GM12865 (cell line): ENCODE results near the gene ZNF155.

Source experiments
- DNase-seq: peaks from one replicate; pipeline ENCODE4 v3.0.0; 2010; ENCODE audit warnings: low read depth
- H3K4me3 ChIP-seq: 2 replicates; pipeline ENCODE4 v1.5.1; 2011; ENCODE audit warnings: mild to moderate bottlenecking, low read depth, low read length, control low read depth
- CTCF ChIP-seq: IDR thresholded peaks from 2 replicates; pipeline ENCODE4 v1.5.1; 2011; ENCODE audit warnings: low read length, control low read depth, low read depth, inconsistent platforms; ENCODE audit not compliant: insufficient read depth; ENCODE audit errors: missing control alignments

The ZNF155 gene

DNA sequence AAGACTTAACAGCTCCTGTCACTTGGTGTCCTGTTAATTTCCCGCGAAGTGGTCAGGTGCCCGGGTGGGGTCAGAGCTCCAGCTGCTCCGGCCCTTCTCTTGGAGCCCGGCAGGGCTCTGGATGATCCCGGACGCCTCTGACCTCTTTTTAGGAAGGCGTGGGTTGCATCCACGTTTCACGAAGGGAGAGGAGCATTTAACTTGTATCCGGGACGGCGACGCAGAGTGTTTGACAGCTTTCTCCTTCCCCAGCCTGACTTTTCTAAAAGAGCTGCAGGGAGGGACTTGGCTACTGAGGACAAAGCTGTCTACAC lies 656 bp downstream of the ZNF155 start:
- no peak for TF ChIP-seq CTCF
- DNase-seq, result no peak
- H3K4me3 ChIP-seq, result peak overlapping the region; percentile 59

GRCh38 chr19:43997631-43998290 lies 13.8 kb downstream of the ZNF155 start:
- no peak overlapping the region for H3K4me3 ChIP-seq
- no peak for TF ChIP-seq CTCF
- DNase-seq, result no peak

GRCh38 chr19:44002212-44002565 lies 18.2 kb downstream of the ZNF155 start:
- no peak for DNase-seq
- peak overlapping the region; percentile 74 for H3K4me3 ChIP-seq

DNA sequence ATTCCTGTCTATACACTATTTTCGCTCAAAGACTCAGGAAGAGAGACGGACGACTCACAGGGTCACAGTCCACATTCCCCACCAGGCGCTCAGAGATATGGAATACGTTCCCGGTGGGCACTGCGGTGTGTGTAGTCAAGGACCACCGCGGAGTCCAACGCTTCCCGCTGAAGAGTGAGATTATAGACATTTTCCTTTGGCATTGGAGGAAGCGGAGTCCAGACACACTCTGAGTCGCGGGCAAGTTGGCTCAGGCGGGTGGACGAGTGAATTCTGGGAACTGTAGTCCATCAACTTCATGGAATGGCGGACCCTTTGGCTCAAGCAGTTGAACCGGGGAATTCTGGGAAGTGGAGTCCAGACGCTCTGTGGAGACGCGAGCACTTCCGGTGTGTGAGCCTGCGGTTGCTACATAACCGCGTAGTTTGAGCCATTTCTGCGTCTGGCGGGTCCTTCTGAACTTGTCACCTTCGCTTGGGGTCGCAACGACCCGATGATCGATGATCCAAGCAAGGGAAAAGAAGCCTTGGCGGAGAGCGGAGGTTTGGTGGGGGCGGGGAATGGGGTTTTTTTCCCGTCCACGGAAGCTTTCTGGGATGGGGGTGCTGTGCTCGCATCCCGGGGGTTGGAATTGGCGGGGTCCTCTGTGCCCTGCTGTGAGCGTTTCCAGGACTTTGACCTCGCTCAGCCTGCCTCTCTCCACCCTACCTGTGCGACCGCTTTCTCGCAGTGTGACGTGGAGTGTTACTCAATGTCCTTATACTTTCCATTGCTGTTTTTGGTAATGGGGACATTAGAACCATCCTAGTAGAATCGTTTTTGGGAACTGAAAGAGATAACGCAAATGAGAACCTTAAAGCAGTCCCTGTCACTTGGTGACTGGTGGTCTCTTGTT lies 18.8 kb downstream of the ZNF155 start, which contains the start of gene ZNF230:
Gene ZNF230, plus strand, starts transcription at position 392 of the 895 bp plus-strand sequence. CDS start 4,122 bp downstream, outside the sequence.
- H3K4me3 ChIP-seq, result peak within 1 kb of the TSS; percentile 74
- peak; percentile 96 for DNase-seq
- TF ChIP-seq CTCF, result no peak

More at GRCh38 chr19:44002212-44002565, 18.2 kb downstream of the ZNF155 start:
- no peak for TF ChIP-seq CTCF

GRCh38 chr19:44003461-44004009 lies 19.5 kb downstream of the ZNF155 start:
- peak overlapping the region; percentile 74 for H3K4me3 ChIP-seq
- TF ChIP-seq CTCF, result no peak
- peak; percentile 30 for DNase-seq

DNA sequence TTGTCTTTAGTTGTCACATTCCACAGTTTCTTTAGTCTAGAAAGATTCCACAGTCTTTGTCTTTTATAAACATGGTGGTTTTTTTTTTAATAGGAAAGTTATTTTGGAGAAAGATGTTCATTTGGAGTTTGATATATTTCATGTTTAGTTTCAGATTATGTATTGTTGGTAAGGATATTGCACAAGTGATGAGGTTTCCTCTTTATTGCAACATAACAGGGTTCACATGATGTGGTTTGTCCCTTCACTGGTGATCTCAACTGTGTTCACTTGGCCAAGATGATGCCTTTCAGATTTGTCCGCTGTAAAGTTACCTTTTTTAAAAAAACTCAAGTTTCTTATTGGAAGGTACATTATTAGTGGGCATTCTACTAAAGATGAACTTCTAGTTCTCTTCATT lies 22.0 kb downstream of the ZNF155 start:
- no peak for TF ChIP-seq CTCF
- DNase-seq, result no peak
- no peak overlapping the region for H3K4me3 ChIP-seq
